Measurements from ENCODE around the gene HEG1.
"Not testable (repeated sequence)": the region's sequence is repeated elsewhere in the genome, so short reads cannot be mapped to it uniquely, and the experiment has no call there.

HEG1 gene

GRCh38 chr3:125098611-125099291 lies 43.0 kb upstream of the HEG1 start:
- Histone ChIP-seq H3K27ac (no peak overlapping the region), H3K4me3 (ENCODE audit: low read depth, low read length) (no peak overlapping the region), H3K9me3 (ENCODE audit: control insufficient read depth, low read length) (no peaks in the 10 kb centered on the region), H3K4me2 (ENCODE audit: low read length) (no peak overlapping the region), H3K9ac (no peak overlapping the region), H3K27me3 (ENCODE audit: control insufficient read depth, insufficient read depth, low read length) (no peaks in the 10 kb centered on the region), H3K79me2 (no peaks in the 10 kb centered on the region), H3K36me3 (ENCODE audit: control insufficient read depth, insufficient read depth, low read length) (no peaks in the 10 kb centered on the region), H3K4me1 (no peaks in the 10 kb centered on the region), H2AFZ (no peak overlapping the region)
- no peak for TF ChIP-seq CTCF (IDR thresholded peaks at IDR 0.05)

GRCh38 chr3:125090649-125091048 lies 34.9 kb upstream of the HEG1 start:
- no peaks in the 10 kb centered on the region for H3K27me3 ChIP-seq (ENCODE audit: control insufficient read depth, insufficient read depth, low read length)
- H3K79me2 ChIP-seq = no peaks in the 10 kb centered on the region
- no peaks in the 10 kb centered on the region for H3K4me1 ChIP-seq
- no peak overlapping the region for H3K4me3 ChIP-seq (ENCODE audit: low read depth, low read length)
- TF ChIP-seq CTCF (IDR thresholded peaks at IDR 0.05) = no peak
- no peak overlapping the region for H3K4me2 ChIP-seq (ENCODE audit: low read length)
- H3K9me3 ChIP-seq (ENCODE audit: control insufficient read depth, low read length) = no peaks in the 10 kb centered on the region
- H3K36me3 ChIP-seq (ENCODE audit: control insufficient read depth, insufficient read depth, low read length) = no peaks in the 10 kb centered on the region
- no peak overlapping the region for H3K9ac ChIP-seq
- H3K27ac ChIP-seq = no peak overlapping the region
- no peak overlapping the region for H2AFZ ChIP-seq

- H3K4me3 ChIP-seq (ENCODE audit: low read depth, low read length) = no peak overlapping the region
- no peaks in the 10 kb centered on the region for H3K9me3 ChIP-seq (ENCODE audit: control insufficient read depth, low read length)
- H2AFZ ChIP-seq = no peak overlapping the region
- no peaks in the 10 kb centered on the region for H3K4me1 ChIP-seq
- TF ChIP-seq CTCF (IDR thresholded peaks at IDR 0.05) = no peak
- no peak overlapping the region for H3K9ac ChIP-seq
- no peaks in the 10 kb centered on the region for H3K79me2 ChIP-seq
- no peak overlapping the region for H3K27ac ChIP-seq
- H3K36me3 ChIP-seq (ENCODE audit: control insufficient read depth, insufficient read depth, low read length) = no peaks in the 10 kb centered on the region
- no peaks in the 10 kb centered on the region for H3K27me3 ChIP-seq (ENCODE audit: control insufficient read depth, insufficient read depth, low read length)
- no peak overlapping the region for H3K4me2 ChIP-seq (ENCODE audit: low read length)
Measured at GRCh38 chr3:125087768-125088391, 32.1 kb upstream of the HEG1 start.

GRCh38 chr3:125085166-125085565 lies 29.4 kb upstream of the HEG1 start:
- H3K9me3 ChIP-seq (ENCODE audit: control insufficient read depth, low read length) = no peaks in the 10 kb centered on the region
- H3K36me3 ChIP-seq (ENCODE audit: control insufficient read depth, insufficient read depth, low read length) = no peaks in the 10 kb centered on the region
- H3K4me1 ChIP-seq = no peaks in the 10 kb centered on the region
- H3K4me2 ChIP-seq (ENCODE audit: low read length) = no peak overlapping the region
- TF ChIP-seq CTCF (IDR thresholded peaks at IDR 0.05) = no peak
- H3K4me3 ChIP-seq (ENCODE audit: low read depth, low read length) = no peak overlapping the region
- no peaks in the 10 kb centered on the region for H3K79me2 ChIP-seq
- H3K9ac ChIP-seq = no peak overlapping the region
- H2AFZ ChIP-seq = no peak overlapping the region
- H3K27ac ChIP-seq = no peak overlapping the region
- H3K27me3 ChIP-seq (ENCODE audit: control insufficient read depth, insufficient read depth, low read length) = no peaks in the 10 kb centered on the region

- H3K4me1 ChIP-seq = peaks cover 5% of the 10 kb centered on the region
- no peaks in the 10 kb centered on the region for H3K9me3 ChIP-seq (ENCODE audit: control insufficient read depth, low read length)
- H3K4me3 ChIP-seq (ENCODE audit: low read depth, low read length) = no peak overlapping the region
- no peak for TF ChIP-seq CTCF (IDR thresholded peaks at IDR 0.05)
- no peak overlapping the region for H3K9ac ChIP-seq
- H3K79me2 ChIP-seq = no peaks in the 10 kb centered on the region
- no peak overlapping the region for H3K27ac ChIP-seq
- H3K36me3 ChIP-seq (ENCODE audit: control insufficient read depth, insufficient read depth, low read length) = no peaks in the 10 kb centered on the region
- H3K27me3 ChIP-seq (ENCODE audit: control insufficient read depth, insufficient read depth, low read length) = no peaks in the 10 kb centered on the region
- no peak overlapping the region for H2AFZ ChIP-seq
- no peak overlapping the region for H3K4me2 ChIP-seq (ENCODE audit: low read length)
Measured at GRCh38 chr3:125083776-125084175, 28.0 kb upstream of the HEG1 start.

- H2AFZ ChIP-seq; H3K9me3 ChIP-seq (ENCODE audit: control insufficient read depth, low read length); H3K79me2 ChIP-seq; H3K4me1 ChIP-seq; H3K4me2 ChIP-seq (ENCODE audit: low read length); H3K27ac ChIP-seq; H3K4me3 ChIP-seq (ENCODE audit: low read depth, low read length); H3K27me3 ChIP-seq (ENCODE audit: control insufficient read depth, insufficient read depth, low read length); H3K36me3 ChIP-seq (ENCODE audit: control insufficient read depth, insufficient read depth, low read length); H3K9ac ChIP-seq: not testable (repeated sequence)
Measured at GRCh38 chr3:125082339-125082738, 26.5 kb upstream of the HEG1 start.

Data from parathyroid adenoma (tissue), 2 donors.